Urinary bladder (tissue), 4 donors: ENCODE results near the gene ERVH48-1. TPM values are rescaled to one million over a fixed set of nuclear protein-coding genes. Genes with fewer than 3 reads are reported as not detected.
"Not testable (repeated sequence)": the region's sequence is repeated elsewhere in the genome, so short reads cannot be mapped to it uniquely, and the experiment has no call there.

Experiments
- DNase-seq: peaks from one replicate; pipeline ENCODE4 v3.0.0-alpha.2; 2015; ENCODE audit errors: extremely low spot score
- H3K27ac ChIP-seq: one replicate; pipeline ENCODE4 v1.5.1; 2013; ENCODE audit warnings: low read depth, mild to moderate bottlenecking, moderate library complexity
- H3K36me3 ChIP-seq: one replicate; pipeline ENCODE4 v1.6.1; 2013; ENCODE audit warnings: mild to moderate bottlenecking, moderate library complexity; ENCODE audit not compliant: insufficient read depth
- H3K4me1 ChIP-seq: one replicate; pipeline ENCODE4 v1.6.1; 2013; ENCODE audit warnings: mild to moderate bottlenecking, moderate library complexity; ENCODE audit not compliant: insufficient read depth
- H3K4me3 ChIP-seq: one replicate; pipeline ENCODE4 v1.5.1; 2013; ENCODE audit warnings: low read depth, low read length
- WGBS: extraction: QIAGEN DNeasy Blood & Tissue Kit; methylation state at CpG from one replicate; pipeline ENCODE4 v1.1.7; 2013; 5-methylcytosine and 5-hydroxymethylcytosine counted together
- polyA plus RNA-seq: library from polyadenylated mRNA; stranded (reverse); fragments of 200-250 nt; gene quantifications from one replicate; pipeline ENCODE4 v1.2.3, GENCODE V29; 2013
- total RNA-seq: library from RNA; depleted of rRNA; stranded (reverse); fragments of >200 nt; gene quantifications from one replicate; pipeline ENCODE4 v1.2.3, GENCODE V29; 2014
- donor health status: healthy with polysubstance abuse.
- donor health status: healthy.

Gene ERVH48-1
- total and polyA plus RNA-seq, 2 donors: not detected

DNA sequence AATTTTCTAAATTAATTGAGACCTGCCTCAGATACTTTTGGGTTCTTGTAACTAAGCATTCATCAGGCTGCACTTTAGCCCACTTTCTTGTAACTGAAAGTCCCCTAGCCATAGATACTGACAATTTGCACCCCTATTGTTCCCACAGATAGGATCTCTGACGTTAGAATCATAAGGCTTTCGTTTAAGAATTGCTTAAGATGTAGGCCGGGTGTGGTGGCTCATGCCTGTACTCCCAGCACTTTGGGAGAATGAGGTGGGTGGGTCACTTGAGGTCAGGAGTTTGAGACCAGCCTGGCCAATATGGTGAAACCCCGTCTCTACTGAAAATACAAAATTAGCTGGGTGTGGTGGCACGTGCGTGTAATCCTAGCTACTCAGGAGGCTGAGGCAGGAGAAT is 32.7 kb upstream of the ERVH48-1 start:
- H3K4me3 ChIP-seq, H3K4me1 ChIP-seq, DNase-seq, H3K36me3 ChIP-seq, H3K27ac ChIP-seq: not testable (repeated sequence)
- WGBS: 88% methylated on average over 6 of the region's 6 CpGs

DNA sequence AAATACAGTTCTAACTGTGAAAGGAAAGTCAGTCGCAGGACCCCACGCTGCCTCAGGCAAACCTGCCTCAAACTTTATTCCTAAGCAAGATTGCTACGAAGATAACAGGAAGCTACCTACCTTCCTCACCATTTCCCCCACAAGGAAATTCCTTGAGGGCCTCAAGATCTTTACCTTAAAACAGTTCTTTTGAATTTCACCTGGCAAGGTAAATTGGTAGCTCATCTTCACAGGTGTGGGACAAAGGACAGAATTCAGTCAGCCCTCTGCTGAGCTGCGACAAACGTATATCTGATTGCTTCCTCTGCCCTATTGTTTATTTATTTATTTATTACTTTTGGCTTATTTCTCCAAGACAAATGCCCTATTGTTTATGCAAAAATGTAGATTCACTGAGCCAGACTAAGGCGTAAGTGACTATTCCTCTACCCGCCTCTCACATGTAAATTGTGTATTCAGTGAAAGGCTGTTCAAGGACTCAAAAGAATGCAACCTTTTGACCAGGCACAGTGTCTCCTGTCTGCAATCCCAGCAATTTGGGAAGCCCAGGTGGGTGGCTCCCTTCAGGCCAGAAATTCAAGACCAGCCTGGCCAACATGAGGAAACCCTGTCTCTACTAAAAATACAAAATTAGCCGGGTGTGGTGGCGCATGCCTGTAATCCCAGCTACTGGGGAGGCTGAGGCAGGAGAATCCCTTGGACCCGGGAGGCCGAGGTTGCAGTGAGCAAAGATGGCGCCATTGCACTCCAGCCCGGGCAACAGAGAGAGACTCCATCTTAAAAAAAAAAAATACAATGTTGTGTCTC is 31.6 kb upstream of the ERVH48-1 start:
- no peaks in the 10 kb centered on the region for H3K4me1 ChIP-seq
- H3K4me3 ChIP-seq: no peak overlapping the region
- H3K36me3 ChIP-seq: no peaks in the 10 kb centered on the region
- no peak overlapping the region for H3K27ac ChIP-seq
- 90% methylated on average over 13 of the region's 13 CpGs for WGBS
- no peak for DNase-seq

DNA sequence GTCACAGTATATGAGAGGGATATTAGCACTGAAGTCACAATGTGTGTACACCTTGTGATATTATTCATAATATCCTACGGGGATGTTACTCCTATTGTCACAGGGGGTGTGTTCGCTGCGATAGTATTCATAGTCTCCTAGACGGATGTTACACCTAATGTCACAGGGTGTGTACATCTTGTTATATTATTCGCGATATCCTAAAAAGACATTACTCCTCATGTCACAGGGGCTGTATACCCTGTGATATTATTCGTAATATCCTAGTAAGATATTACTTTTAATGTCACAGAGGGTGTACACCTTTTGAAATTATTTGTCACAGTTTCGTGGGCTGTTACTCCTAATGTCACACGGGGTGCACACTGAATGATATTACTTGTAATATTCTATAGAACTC is 25.8 kb upstream of the ERVH48-1 start:
- not testable (repeated sequence) for H3K4me3 ChIP-seq, DNase-seq, H3K27ac ChIP-seq, H3K4me1 ChIP-seq, H3K36me3 ChIP-seq
- 96% methylated on average over 9 of the region's 9 CpGs for WGBS

DNA sequence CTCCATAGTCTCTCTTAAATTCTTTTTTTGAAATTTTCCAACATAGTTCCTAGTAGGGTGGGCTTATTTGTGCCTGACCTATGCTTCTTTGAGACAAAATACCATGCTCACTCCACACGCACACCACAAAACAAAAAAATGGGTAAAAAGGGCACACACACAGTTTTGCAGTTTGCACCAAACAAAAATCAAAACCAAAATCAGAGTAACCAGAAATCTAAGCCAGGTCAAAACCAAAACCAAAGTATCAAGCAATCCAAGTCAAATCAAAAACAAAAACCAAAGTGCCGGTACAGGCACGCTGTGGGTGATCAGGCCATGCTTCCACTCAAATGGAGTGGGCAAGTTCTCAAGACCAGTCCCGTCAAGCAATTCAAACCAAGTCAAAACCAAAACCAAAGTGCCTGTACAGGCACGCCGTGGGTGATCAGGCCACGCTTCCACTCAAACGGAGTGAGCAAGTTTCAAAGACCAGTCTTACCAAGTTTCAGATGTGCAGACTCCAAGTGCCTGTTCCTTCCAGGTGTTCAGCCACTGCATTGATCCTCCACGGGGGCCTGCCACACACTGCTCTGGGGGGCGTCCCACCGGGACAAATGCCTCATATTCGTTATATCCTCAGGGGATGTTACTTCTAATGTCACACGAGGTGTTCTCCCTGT is 23.8 kb upstream of the ERVH48-1 start:
- not testable (repeated sequence) for H3K27ac ChIP-seq, H3K4me1 ChIP-seq, H3K4me3 ChIP-seq, DNase-seq, H3K36me3 ChIP-seq
- WGBS: 79% methylated on average over 13 of the region's 13 CpGs

DNA sequence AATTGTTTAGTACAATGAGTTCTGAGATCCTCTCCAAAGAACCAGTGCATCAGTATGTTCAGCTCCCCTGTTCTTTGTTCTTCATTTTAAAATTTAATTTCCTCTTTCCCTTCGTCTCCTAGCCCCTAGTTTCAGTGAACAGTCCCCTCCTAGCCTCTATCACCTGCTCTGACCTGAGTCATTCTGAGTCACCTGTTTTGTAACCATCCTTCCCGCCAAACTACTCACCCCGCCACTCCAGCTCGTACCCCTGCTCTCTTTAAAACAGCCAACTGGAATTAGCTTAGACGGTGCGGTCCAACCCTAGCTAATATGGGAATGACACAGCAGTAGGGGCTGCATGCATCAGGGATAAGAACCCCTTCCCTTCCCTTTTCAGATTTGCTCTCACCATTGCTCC is 16.8 kb upstream of the ERVH48-1 start:
- 74% methylated on average over 6 of the region's 6 CpGs for WGBS
- H3K27ac ChIP-seq: no peak overlapping the region
- no peaks in the 10 kb centered on the region for H3K36me3 ChIP-seq
- H3K4me1 ChIP-seq: no peaks in the 10 kb centered on the region
- H3K4me3 ChIP-seq: no peak overlapping the region
- no peak for DNase-seq

DNA sequence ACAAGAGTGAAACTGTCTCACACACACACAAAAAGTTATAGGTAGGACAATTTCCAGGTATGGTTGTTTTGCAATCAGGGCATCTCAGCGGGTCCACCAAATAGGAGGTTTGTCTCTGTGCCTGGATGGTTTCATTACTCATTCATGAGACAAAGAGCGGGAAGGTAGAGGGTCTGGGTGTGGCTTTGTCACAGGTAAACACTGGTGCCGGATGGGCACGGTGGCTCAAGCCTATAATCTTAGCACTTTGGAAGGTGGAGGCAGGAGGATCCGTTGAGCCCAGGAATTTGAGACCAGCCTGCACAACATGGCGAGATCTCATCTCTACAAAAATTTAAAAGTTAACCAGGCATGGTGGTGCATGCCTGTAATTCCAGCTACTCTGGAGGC is 16.3 kb upstream of the ERVH48-1 start:
- DNase-seq: no peak
- Histone ChIP-seq H3K4me3 (no peak overlapping the region), H3K4me1 (no peaks in the 10 kb centered on the region), H3K27ac (no peak overlapping the region), H3K36me3 (no peaks in the 10 kb centered on the region)
- 94% methylated on average over 6 of the region's 6 CpGs for WGBS

DNA sequence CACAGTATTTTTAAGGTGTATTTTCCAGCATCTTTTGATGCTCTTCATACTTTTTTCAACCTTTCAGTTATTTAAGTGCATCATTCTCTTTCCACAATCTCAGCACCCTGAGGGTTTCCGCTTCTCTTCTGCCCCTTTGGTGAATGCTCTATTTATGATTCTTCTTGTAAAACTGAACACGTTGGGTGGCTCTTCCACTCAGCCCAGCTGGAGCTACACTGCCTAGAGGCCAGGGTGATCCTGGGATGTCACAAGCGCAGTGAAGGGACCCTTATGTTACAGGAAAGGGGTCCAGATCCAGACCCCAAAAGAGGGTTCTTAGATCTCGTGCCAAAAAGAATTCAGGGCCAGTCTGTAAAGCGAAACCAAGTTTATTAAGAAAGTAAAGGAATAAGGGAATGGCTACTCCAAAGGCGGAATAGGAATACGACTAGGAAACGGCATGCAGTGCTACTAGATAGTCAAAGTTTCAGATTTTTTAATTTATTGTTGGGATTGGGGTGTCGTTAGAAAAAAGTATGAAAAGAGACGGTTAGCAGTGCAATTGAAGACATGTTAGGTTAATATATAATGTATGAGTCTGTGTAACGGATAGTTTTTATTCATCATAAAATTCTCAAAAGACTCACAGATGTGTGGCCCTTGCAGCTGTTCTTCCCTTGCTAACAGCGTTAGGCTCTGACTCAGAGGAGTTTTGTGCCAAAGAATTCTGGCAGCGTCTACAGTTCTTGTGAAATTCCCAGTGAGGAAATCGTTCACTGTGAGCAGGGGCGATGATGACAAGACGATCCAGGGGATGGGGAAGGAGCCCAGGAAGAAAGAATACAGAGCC is 14.4 kb upstream of the ERVH48-1 start:
- DNase-seq: peak; percentile 87
- H3K4me3 ChIP-seq: no peak overlapping the region
- WGBS: 20% methylated on average over 16 of the region's 16 CpGs
- H3K27ac ChIP-seq: peak overlapping the region; percentile 82
- no peaks in the 10 kb centered on the region for H3K4me1 ChIP-seq
- H3K36me3 ChIP-seq: no peaks in the 10 kb centered on the region

DNA sequence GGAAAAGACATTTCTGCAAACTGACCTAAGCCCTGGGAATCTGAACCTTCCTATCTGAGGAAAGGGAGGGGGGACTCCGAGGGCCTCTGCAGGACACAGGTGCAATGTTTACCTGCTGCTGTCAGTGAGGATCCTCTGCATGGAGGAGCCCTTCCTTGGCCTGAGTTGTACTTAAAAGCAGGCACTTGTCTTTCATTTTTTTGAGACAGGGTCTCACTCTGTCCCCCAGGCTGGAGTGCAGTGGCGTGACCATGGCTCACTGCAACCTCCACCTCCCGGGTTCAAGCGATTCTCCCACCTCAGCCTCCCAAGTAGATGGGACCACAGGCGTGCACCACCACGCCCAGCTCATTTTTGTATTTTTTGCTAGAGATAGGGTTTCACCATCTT is 13.2 kb upstream of the ERVH48-1 start:
- not testable (repeated sequence) for DNase-seq, H3K4me3 ChIP-seq, H3K27ac ChIP-seq, H3K36me3 ChIP-seq, H3K4me1 ChIP-seq
- WGBS: 87% methylated on average over 6 of the region's 6 CpGs

DNA sequence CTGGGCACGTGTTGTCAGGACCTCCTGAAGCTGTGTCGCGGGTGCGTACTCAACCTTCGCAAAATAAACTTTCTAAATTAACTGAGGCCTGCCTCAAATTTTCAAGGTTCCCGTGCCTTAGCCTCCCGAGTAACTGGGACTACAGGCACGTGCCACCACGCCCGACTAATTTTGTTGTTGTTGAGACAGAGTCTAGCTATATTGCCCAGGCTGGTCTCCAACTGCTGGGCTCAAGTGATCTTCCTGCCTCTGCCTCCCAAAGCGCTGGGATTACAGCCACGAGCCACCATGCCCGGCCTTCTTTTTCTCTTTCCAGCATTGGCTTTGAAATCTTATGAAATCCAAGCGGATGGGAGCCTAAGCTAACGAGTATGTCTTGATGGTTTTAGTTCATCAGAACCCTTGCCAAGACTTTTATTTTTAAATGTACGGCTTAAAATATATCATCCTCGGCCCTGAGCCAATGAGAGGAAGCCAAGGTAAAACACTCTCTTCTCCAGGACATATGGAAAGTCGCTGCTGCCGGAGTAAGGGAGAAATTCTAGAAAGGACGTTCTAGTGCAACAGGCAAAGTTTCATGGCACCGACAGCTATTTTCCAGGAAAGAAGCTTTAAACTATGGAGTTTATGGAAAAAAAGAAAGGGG is 12.7 kb upstream of the ERVH48-1 start:
- Histone ChIP-seq H3K27ac (no peak overlapping the region), H3K4me1 (no peaks in the 10 kb centered on the region), H3K4me3 (no peak overlapping the region), H3K36me3 (no peaks in the 10 kb centered on the region)
- WGBS: 57% methylated on average over 21 of the region's 21 CpGs
- DNase-seq: no peak

DNA sequence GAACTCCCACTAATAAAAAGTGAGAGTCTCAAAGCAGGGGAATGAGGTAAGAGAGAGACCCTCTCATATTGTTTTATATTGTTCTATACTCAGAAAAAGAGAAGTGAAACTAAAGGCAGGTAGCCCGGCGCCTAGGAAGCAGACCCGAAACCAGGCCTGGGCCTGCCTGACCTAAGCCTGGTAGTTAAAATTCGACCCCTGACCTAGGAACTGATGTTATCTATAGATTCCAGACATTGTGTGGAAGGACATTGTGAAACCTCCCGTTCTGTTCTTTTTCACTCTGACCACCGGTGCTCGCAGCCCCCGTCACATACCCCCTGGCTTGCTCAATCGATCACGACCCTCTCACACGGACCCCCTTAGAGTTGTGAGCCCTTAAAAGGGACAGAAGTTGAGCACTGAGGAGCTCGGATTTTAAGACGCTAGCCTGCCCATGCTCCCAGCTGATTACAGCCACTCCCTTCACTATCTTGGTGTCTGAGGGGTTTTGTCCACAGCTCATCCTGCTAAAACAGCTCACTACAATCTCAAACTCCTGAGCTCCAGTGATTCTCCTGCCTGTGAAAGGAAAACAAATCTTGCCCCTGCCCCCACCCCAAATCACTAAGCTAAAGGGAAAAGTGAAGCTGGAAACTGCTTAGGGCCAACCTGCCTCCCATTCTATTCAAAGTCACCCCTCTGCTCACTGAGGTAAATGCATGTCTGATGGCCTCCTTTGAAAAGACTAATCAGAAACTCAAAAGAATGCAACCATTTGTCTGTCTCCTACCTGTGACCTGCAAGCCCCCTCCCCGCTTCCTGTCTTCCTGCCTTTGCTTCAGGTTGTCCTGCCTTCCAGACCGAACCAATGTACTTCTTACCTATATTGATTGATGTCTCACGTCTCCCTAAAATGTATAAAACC is 11.9 kb upstream of the ERVH48-1 start:
- H3K36me3 ChIP-seq, H3K27ac ChIP-seq, DNase-seq, H3K4me3 ChIP-seq, H3K4me1 ChIP-seq: not testable (repeated sequence)
- WGBS: 66% methylated on average over 16 of the region's 16 CpGs

DNA sequence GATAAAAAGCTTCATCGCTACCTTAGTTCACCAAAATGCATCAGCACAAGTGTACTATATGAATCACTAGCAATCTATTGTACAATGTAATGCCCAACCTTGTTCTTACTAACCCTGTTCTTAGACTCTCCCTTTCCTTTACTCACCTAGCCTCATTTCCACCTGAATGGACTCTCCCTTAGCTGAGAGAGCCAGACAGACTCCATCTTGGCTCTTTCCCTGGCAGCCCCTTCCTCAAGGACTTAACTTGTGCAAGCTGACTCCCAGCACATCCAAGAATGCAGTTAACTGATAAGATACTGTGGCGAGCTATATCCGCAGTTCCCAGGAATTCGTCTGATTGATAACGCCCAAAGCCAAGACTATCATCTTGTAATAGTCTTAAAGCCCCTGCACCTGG is 10.9 kb upstream of the ERVH48-1 start:
- H3K4me3 ChIP-seq, H3K27ac ChIP-seq, DNase-seq, H3K36me3 ChIP-seq, H3K4me1 ChIP-seq: not testable (repeated sequence)
- 88% methylated on average over 2 of the region's 5 CpGs for WGBS

DNA sequence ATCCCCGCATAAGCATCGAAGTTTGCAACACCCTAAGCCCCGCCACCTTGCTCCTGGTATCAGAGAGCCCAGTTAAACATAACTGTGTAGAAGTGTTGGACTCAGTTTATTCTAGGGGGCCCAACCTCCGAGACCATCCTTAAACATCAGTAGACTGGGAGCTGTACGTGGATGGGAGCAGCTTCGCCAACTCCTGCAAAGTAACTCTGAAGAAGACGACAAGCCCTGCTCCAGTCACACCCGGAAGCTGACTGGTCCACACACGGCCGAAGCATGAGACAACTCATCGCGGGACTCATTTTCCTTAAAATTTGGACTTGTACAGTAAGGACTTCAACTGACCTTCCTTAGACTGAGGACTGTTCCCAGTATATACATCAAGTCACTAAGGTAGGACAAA is 8.5 kb upstream of the ERVH48-1 start:
- WGBS: 92% methylated on average over 12 of the region's 12 CpGs
- not testable (repeated sequence) for H3K4me1 ChIP-seq, H3K36me3 ChIP-seq, DNase-seq, H3K27ac ChIP-seq, H3K4me3 ChIP-seq
